Right atrium auricular region (tissue), 2 donors: ENCODE data around the gene KIF20A. TPM values are rescaled to one million over a fixed set of nuclear protein-coding genes. Genes with fewer than 3 reads are reported as not detected.
"Not testable (repeated sequence)": the region's sequence is repeated elsewhere in the genome, so short reads cannot be mapped to it uniquely, and the experiment has no call there.

Experiments
- DNase-seq: peaks from one replicate; pipeline ENCODE4 v3.0.0-alpha.2; 2019; ENCODE audit warnings: low spot score
- H3K27ac ChIP-seq, 2 donors: fragments of 200-600 bp; sonication (generic); 1 replicate in 1 of 2; 2 replicates in 1 of 2; pipeline ENCODE4 v1.5.1; 2016 to 2019
- H3K27me3 ChIP-seq, 2 donors: fragments of 200-600 bp; sonication (generic); one replicate each; pipeline versions ENCODE4 v1.5.1 to v1.6.0; 2017 to 2019
- H3K36me3 ChIP-seq: fragments of 200-600 bp; sonication (generic); one replicate; pipeline ENCODE4 v1.5.1; 2016
- H3K4me1 ChIP-seq, 2 donors: fragments of 200-600 bp; sonication (generic); one replicate each; pipeline versions ENCODE4 v1.5.1 to v1.6.0; 2017 to 2019
- H3K4me3 ChIP-seq, 2 donors: fragments of 200-600 bp; sonication (generic); 1 replicate in 1 of 2; 2 replicates in 1 of 2; pipeline ENCODE4 v1.5.1; 2017 to 2019; ENCODE audit warnings: mild to moderate bottlenecking in 1 of 2, moderate library complexity in 1 of 2
- H3K9me3 ChIP-seq, 2 donors: fragments of 200-600 bp; sonication (generic); one replicate each; pipeline ENCODE4 v1.5.1; 2019
- CTCF ChIP-seq, 2 donors: fragments of 200-600 bp; sonication (generic); IDR thresholded peaks; one replicate each; pipeline ENCODE4 v1.5.1; 2019; ENCODE audit warnings: antibody characterized with exemption in 2 of 2
- total RNA-seq, 2 donors: library from RNA; depleted of rRNA; stranded (reverse); fragments of >200 nt; gene quantifications; one replicate each; pipeline ENCODE4 v1.1.0, GENCODE V29; 2016

Gene KIF20A
- total RNA-seq, 2 donors from 2014 or later: 0.12 to 4.3 TPM

DNA sequence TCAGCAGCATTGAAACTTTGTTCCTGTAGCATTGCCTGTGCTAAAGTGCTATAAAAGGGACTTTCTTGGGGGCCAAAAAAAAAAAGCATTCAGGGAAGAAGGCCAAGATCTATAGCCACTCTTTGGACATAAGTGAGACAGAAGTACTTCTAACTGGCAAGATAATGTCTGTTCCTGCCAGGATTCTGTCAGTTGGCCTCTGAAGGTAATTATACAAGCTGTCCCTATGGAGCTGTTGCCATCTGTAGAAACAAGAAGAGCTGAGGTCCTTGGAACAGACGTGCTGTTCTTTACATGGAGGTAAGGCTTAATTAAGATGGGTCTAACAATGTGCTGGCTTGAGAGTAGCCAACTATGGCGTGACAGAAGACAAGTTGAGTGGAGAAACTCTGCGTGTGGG, 9.7 kb downstream of the KIF20A start:
- H3K36me3 ChIP-seq: peaks cover 61% of the 10 kb centered on the region
- no peak overlapping the region for H3K27ac ChIP-seq
- H3K9me3 ChIP-seq: no peaks in the 10 kb centered on the region
- no peak for DNase-seq
- no peaks in the 10 kb centered on the region for H3K4me1 ChIP-seq
- no peak for TF ChIP-seq CTCF (IDR thresholded peaks at IDR 0.05)
- no peaks in the 10 kb centered on the region for H3K27me3 ChIP-seq
- H3K4me3 ChIP-seq: no peak overlapping the region

DNA sequence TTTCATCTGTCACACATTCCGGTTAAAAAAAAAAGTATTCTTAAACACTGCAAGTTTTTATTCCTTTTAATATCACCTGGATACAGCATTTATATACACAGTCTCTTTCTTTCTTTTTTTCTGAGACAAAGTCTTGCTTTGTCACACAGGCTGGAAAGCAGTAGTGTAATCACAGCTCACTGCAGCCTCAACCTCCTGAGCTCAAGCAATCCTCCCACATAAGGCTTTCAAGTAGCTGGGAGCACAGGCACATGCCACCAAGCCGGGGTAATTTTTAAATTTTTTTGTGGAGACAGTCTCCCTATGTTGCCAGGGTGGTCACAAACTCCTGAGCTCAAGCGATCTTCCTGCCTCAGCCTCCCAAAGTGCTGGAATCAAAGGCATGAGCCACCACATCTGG, 13.9 kb downstream of the KIF20A start:
- Histone ChIP-seq H3K4me1 (no peaks in the 10 kb centered on the region), H3K9me3 (no peaks in the 10 kb centered on the region), H3K36me3 (peaks cover 48% of the 10 kb centered on the region), H3K27ac (no peak overlapping the region), H3K27me3 (no peaks in the 10 kb centered on the region), H3K4me3 (no peak overlapping the region)
- DNase-seq: no peak
- TF ChIP-seq CTCF (IDR thresholded peaks at IDR 0.05): no peak

- not testable (repeated sequence) for H3K27ac ChIP-seq, H3K4me3 ChIP-seq, H3K4me1 ChIP-seq, H3K27me3 ChIP-seq, H3K9me3 ChIP-seq, DNase-seq
- peaks cover 47% of the 10 kb centered on the region for H3K36me3 ChIP-seq
These were observed 14.9 kb downstream of the KIF20A start for GRCh38 chr5:138193859-138194258.

DNA sequence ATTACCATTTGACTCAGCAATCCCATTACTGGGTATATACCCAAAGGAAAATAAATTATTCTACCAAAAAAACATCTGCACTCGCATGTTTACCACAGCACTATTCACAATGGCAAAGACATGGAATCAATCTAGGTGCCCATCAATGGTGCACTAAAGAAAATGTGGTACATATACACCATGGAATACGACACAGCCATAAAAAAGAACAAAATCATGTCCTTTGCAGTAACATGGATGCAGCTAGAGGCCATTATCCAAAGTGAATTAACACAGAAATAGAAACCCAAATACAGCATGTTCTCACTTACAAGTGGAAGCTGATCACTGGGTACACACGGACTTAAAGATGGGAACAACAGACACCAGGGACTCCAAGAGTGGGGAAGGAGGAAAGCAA, 32.1 kb downstream of the KIF20A start:
- no peak for TF ChIP-seq CTCF (IDR thresholded peaks at IDR 0.05)
- Histone ChIP-seq H3K27me3 (no peaks in the 10 kb centered on the region), H3K4me3 (no peak overlapping the region), H3K36me3 (peaks cover 5% of the 10 kb centered on the region), H3K27ac (no peak overlapping the region), H3K9me3 (no peaks in the 10 kb centered on the region), H3K4me1 (peaks cover 0 to 18% of the 10 kb centered on the region in 2 donors)
- no peak for DNase-seq

DNA sequence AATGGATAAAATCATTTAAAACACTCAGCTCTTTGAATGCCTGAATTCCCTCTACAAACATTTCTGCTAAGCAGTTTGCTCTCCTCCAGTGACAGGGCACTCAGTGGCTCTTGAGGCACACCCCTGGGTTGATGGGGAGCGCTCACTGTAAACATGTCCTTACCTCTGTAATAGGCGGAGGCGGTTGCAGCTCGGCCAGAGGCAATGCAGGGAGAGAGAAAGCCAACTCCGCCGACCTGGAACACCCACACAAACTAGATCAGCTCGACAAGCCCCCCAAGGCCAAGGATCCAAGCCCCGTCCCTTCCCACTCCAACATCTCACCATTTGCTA, 33.9 kb downstream of the KIF20A start:
- no peak for TF ChIP-seq CTCF (IDR thresholded peaks at IDR 0.05)
- no peaks in the 10 kb centered on the region for H3K27me3 ChIP-seq
- H3K27ac ChIP-seq: peak overlapping the region; percentile 66 to 85
- peak overlapping the region; percentile 81 to 92 for H3K4me3 ChIP-seq
- H3K36me3 ChIP-seq: no peaks in the 10 kb centered on the region
- no peaks in the 10 kb centered on the region for H3K9me3 ChIP-seq
- peaks cover 0 to 18% of the 10 kb centered on the region in 2 donors for H3K4me1 ChIP-seq
- no peak for DNase-seq

- peak within 1 kb of the TSS; percentile 66 to 85 for H3K27ac ChIP-seq
- H3K27me3 ChIP-seq: no peaks in the 10 kb centered on the region
- no peaks in the 10 kb centered on the region for H3K36me3 ChIP-seq
- H3K4me1 ChIP-seq: peaks cover 0 to 18% of the 10 kb centered on the region in 2 donors
- peak within 1 kb of the TSS; percentile 81 to 92 for H3K4me3 ChIP-seq
- DNase-seq: peak; percentile 96
- TF ChIP-seq CTCF (IDR thresholded peaks at IDR 0.05): no peak
- H3K9me3 ChIP-seq: no peaks in the 10 kb centered on the region
These were observed 34.5 kb downstream of the KIF20A start, which contains the start of gene CDC23 for GRCh38 chr5:138213161-138214029. TSS of gene CDC23 (minus strand) at chr5:138213323. CDS start at chr5:138213312, 11 bp downstream.
